MCF 10A (cell line): ENCODE results near the gene SLC38A7. TPM values are rescaled to one million over a fixed set of nuclear protein-coding genes. Genes with fewer than 3 reads are reported as not detected.
"Not testable (repeated sequence)": the region's sequence is repeated elsewhere in the genome, so short reads cannot be mapped to it uniquely, and the experiment has no call there.

Experiments
- BruUV-seq: library from RNA; stranded (reverse); fragments of 400-500 nt; replicated peaks from 2 replicates; lab custom pipeline; 2021; lab: Mats Ljungman, UMichigan
- CTCF ChIA-PET: fragments of 300-600 bp; sonication (Branson Sonifier 250); formaldehyde crosslinking; extraction: SDS; loops from one replicate; lab custom pipeline; 2021; ENCODE audit warnings: antibody characterized with exemption, inconsistent platforms; lab: Yijun Ruan, JAX
- POLR2A ChIA-PET: fragments of 300-600, 350-650 bp; sonication (Branson Sonifier 250); formaldehyde crosslinking; extraction: SDS; loops from one replicate; lab custom pipeline; 2020; ENCODE audit warnings: antibody characterized with exemption, inconsistent platforms; lab: Yijun Ruan, JAX
- DNase-seq: peaks from one replicate; pipeline ENCODE4 v3.0.0-alpha.2; 2018; ENCODE audit not compliant: unreplicated experiment
- H3K27ac Mint-ChIP-seq: one replicate; pipeline ENCODE4 v1.8.0; 2022; ENCODE audit warnings: mild to moderate bottlenecking, low read depth, mixed read lengths; ENCODE audit not compliant: unreplicated experiment
- H3K27me3 Mint-ChIP-seq: one replicate; pipeline ENCODE4 v1.8.0; 2022; ENCODE audit warnings: mixed read lengths; ENCODE audit not compliant: insufficient read depth, unreplicated experiment
- H3K36me3 Mint-ChIP-seq: one replicate; pipeline ENCODE4 v1.8.0; 2022; ENCODE audit warnings: mild to moderate bottlenecking, moderate library complexity, mixed read lengths; ENCODE audit not compliant: insufficient read depth, unreplicated experiment
- H3K4me1 Mint-ChIP-seq: one replicate; pipeline ENCODE4 v1.8.0; 2022; ENCODE audit warnings: mixed read lengths; ENCODE audit not compliant: insufficient read depth, unreplicated experiment
- H3K4me3 Mint-ChIP-seq: one replicate; pipeline ENCODE4 v1.8.0; 2022; ENCODE audit warnings: mild to moderate bottlenecking, moderate library complexity, mixed read lengths; ENCODE audit not compliant: unreplicated experiment
- H3K9me3 Mint-ChIP-seq: one replicate; pipeline ENCODE4 v1.8.0; 2022; ENCODE audit warnings: mixed read lengths; ENCODE audit not compliant: unreplicated experiment
- intact Hi-C: fragments of 100-400 bp; cut with micrococcal nuclease; formaldehyde crosslinking; loops from 2 replicates; pipeline ENCODE4 v1.14.1; 2022
- total RNA-seq: library from RNA; stranded (reverse); gene quantifications from 2 replicates; pipeline ENCODE4 v1.2.3, GENCODE V29; 2022
- TF ChIP-seq, protein P1 (sequence below): fragments of 200-600 bp; IDR thresholded peaks from one replicate; pipeline ENCODE4 v1.8.0; 2022; ENCODE audit warnings: antibody characterized with exemption, mild to moderate bottlenecking; ENCODE audit not compliant: unreplicated experiment

Gene SLC38A7
- total RNA-seq, 1 experiment from 2014 or later: 12.6 TPM

DNA sequence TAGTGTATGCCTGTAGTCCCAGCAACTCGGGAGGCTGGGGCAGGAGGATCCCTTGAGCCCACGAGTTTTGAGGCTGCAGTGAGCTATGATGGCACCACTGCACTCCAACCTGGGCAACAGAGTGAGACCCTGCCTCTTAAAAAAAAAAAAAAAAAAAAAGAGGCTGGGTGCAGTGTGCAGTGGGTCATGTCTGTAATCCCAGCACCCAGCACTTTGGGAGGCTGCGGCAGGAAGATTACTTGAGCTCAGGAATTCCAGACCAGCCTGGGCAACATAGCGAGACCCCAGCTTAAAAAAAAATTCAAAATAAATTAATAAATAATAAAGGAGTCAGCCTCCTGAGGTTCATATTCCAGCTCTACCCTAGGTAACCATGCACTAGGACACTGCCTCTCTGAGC, 45.3 kb downstream of the SLC38A7 start:
- ChIA-PET CTCF (interaction anchor here (0.6 to 1.7 kb wide), 12 partner anchors 12 to 320 kb away, joined by 3 to 7 read pairs (median 4); no protein-coding TSS in a partner anchor), POLR2A (interaction anchor here (1.0 to 1.1 kb wide), 2 partner anchors 12 kb away, joined by 3 read pairs; no protein-coding TSS in a partner anchor)
- Mint-ChIP-seq H3K4me3 (no peak overlapping the region), H3K27me3 (no peaks in the 10 kb centered on the region), H3K27ac (no peak overlapping the region), H3K36me3 (no peaks in the 10 kb centered on the region), H3K4me1 (peaks cover 6% of the 10 kb centered on the region), H3K9me3 (no peaks in the 10 kb centered on the region)
- no TSS peak for BruUV-seq
- intact Hi-C loops: no loop called here
- no peak for DNase-seq
- TF ChIP-seq, protein P1, sequence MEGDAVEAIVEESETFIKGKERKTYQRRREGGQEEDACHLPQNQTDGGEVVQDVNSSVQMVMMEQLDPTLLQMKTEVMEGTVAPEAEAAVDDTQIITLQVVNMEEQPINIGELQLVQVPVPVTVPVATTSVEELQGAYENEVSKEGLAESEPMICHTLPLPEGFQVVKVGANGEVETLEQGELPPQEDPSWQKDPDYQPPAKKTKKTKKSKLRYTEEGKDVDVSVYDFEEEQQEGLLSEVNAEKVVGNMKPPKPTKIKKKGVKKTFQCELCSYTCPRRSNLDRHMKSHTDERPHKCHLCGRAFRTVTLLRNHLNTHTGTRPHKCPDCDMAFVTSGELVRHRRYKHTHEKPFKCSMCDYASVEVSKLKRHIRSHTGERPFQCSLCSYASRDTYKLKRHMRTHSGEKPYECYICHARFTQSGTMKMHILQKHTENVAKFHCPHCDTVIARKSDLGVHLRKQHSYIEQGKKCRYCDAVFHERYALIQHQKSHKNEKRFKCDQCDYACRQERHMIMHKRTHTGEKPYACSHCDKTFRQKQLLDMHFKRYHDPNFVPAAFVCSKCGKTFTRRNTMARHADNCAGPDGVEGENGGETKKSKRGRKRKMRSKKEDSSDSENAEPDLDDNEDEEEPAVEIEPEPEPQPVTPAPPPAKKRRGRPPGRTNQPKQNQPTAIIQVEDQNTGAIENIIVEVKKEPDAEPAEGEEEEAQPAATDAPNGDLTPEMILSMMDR: no peak

GRCh38 chr16:58638148-58639036, 46.2 kb downstream of the SLC38A7 start:
- Mint-ChIP-seq H3K36me3 (no peaks in the 10 kb centered on the region), H3K9me3 (no peaks in the 10 kb centered on the region), H3K4me3 (no peak overlapping the region), H3K27me3 (no peaks in the 10 kb centered on the region), H3K4me1 (peaks cover 6% of the 10 kb centered on the region), H3K27ac (peak overlapping the region; percentile 63)
- ChIA-PET CTCF (interaction anchor here (0.5 to 1.7 kb wide), 13 partner anchors 10 to 362 kb away, joined by 3 to 7 read pairs (median 4); no protein-coding TSS in a partner anchor), POLR2A (interaction anchor here (0.7 to 1.1 kb wide), 5 partner anchors 10 to 374 kb away, joined by 3 to 4 read pairs (median 3); no protein-coding TSS in a partner anchor)
- BruUV-seq: no TSS peak
- TF ChIP-seq, protein P1: peak; percentile 42
- peak; percentile 84 for DNase-seq
- intact Hi-C loops: loop anchor here (1.0 kb wide), 1 partner anchor 126 kb away; no protein-coding TSS in a partner anchor

- H3K27ac Mint-ChIP-seq, intact Hi-C loops, H3K4me1 Mint-ChIP-seq, H3K9me3 Mint-ChIP-seq, H3K27me3 Mint-ChIP-seq, DNase-seq, BruUV-seq, H3K4me3 Mint-ChIP-seq, H3K36me3 Mint-ChIP-seq: not testable (repeated sequence)
- POLR2A ChIA-PET: interaction anchor here (1.2 kb wide), 1 partner anchor 122 kb away, joined by 4 read pairs; the partner anchor contains the start of gene SETD6
- CTCF ChIA-PET: interaction anchor here (0.6 to 1.2 kb wide), 4 partner anchors 11 to 125 kb away, joined by 3 to 4 read pairs (median 4); no protein-coding TSS in a partner anchor
Observed at GRCh38 chr16:58637021-58637420, 47.5 kb downstream of the SLC38A7 start.

DNA sequence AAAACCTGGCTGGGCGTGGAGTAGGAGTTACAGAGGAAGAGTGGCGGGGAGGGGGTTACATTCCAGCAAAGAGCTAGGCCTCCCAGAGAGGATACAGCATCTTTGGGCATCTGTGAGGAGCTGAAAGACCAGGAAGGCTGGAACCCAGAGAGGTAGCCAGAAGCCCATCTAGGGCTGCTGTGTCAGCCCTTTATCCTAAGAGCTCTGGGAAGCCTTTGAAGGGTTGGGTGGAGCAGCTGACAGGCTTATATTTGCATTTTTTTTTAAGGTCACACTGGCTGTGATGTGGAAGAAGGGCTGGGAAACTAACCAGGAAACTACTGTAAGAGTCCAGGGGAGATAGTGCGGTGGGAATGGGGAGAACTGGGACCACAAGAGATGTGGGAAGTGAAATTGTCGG, 48.1 kb downstream of the SLC38A7 start:
- ChIA-PET POLR2A (interaction anchor here (1.1 to 1.2 kb wide), 2 partner anchors 8 to 121 kb away, joined by 4 to 5 read pairs; partner anchors contain the start of gene SETD6), CTCF (interaction anchor here (0.6 to 1.1 kb wide), 5 partner anchors 15 to 159 kb away, joined by 3 to 4 read pairs (median 3); no protein-coding TSS in a partner anchor)
- no peaks in the 10 kb centered on the region for H3K9me3 Mint-ChIP-seq
- no peaks in the 10 kb centered on the region for H3K27me3 Mint-ChIP-seq
- peaks cover 6% of the 10 kb centered on the region for H3K4me1 Mint-ChIP-seq
- no peak overlapping the region for H3K27ac Mint-ChIP-seq
- TF ChIP-seq, protein P1: no peak
- H3K4me3 Mint-ChIP-seq: no peak overlapping the region
- no peaks in the 10 kb centered on the region for H3K36me3 Mint-ChIP-seq
- BruUV-seq: no TSS peak
- DNase-seq: no peak
- intact Hi-C loops: no loop called here
